IMR-90 (cell line): ENCODE data around the gene EXT2. TPM values are rescaled to one million over a fixed set of nuclear protein-coding genes. Genes with fewer than 3 reads are reported as not detected.

Experiments
- ATAC-seq: fragments of 200-7000 bp; cut with Tn5 transposase; 2 replicates; pipeline ENCODE4 v1.9.1; 2020; ENCODE audit warnings: low read depth, mild to moderate bottlenecking, moderate library complexity
- BruUV-seq: library from RNA; stranded (reverse); fragments of 400-500 nt; replicated peaks from 2 replicates; lab custom pipeline; 2021; lab: Mats Ljungman, UMichigan
- CTCF ChIA-PET: fragments of 300-600 bp; formaldehyde crosslinking; extraction: SDS; loops from one replicate; lab custom pipeline; 2021; ENCODE audit warnings: antibody characterized with exemption; lab: Yijun Ruan, JAX
- POLR2A ChIA-PET: fragments of 300-600 bp; sonication (Branson Sonifier 250); formaldehyde crosslinking; loops from one replicate; lab custom pipeline; 2022; ENCODE audit warnings: antibody characterized with exemption; ENCODE audit not compliant: unreplicated experiment; lab: Charles Lee
- DNase-seq: peaks from one replicate; pipeline ENCODE4 v3.0.0; 2013
- H2AFZ ChIP-seq: replicated peaks from 2 replicates; pipeline ENCODE3; 2013; ENCODE audit warnings: low read length, mild to moderate bottlenecking; ENCODE audit not compliant: poor library complexity
- H2AK5ac ChIP-seq: 2 replicates; pipeline ENCODE4 v1.6.1; 2013; ENCODE audit warnings: low read depth, low read length, inconsistent platforms
- H2AK9ac ChIP-seq: replicated peaks from 2 replicates; pipeline ENCODE3; 2013; ENCODE audit warnings: mild to moderate bottlenecking, low read depth, low read length, moderate library complexity; ENCODE audit not compliant: poor library complexity
- H2BK120ac ChIP-seq: 2 replicates; pipeline ENCODE4 v1.6.1; 2013; ENCODE audit warnings: low read depth, low read length, inconsistent platforms
- H2BK15ac ChIP-seq: 3 replicates; pipeline ENCODE4 v1.6.1; 2013; ENCODE audit warnings: low read depth, low read length, inconsistent platforms
- H2BK20ac ChIP-seq: 2 replicates; pipeline ENCODE4 v1.6.1; 2013; ENCODE audit warnings: low read depth, mild to moderate bottlenecking, inconsistent platforms, low read length, moderate library complexity
- H2BK5ac ChIP-seq: 2 replicates; pipeline ENCODE4 v1.6.1; 2013; ENCODE audit warnings: mild to moderate bottlenecking, low read depth, low read length, inconsistent platforms; ENCODE audit not compliant: poor library complexity, severe bottlenecking
- H3K14ac ChIP-seq: replicated peaks from 2 replicates; pipeline ENCODE4 v1.6.1; 2013; ENCODE audit warnings: low read depth, low read length, inconsistent platforms
- H3K18ac ChIP-seq: 2 replicates; pipeline ENCODE4 v1.6.1; 2013; ENCODE audit warnings: low read depth, low read length, control low read depth
- H3K23ac ChIP-seq: 2 replicates; pipeline ENCODE4 v1.6.1; 2013; ENCODE audit warnings: low read depth, low read length, inconsistent platforms
- H3K27ac ChIP-seq: 2 replicates; pipeline ENCODE4 v1.5.1; 2013; ENCODE audit warnings: mild to moderate bottlenecking, control low read depth, low read length; ENCODE audit not compliant: insufficient read depth
- H3K27me3 ChIP-seq: 2 replicates; pipeline ENCODE4 v1.6.1; 2013; ENCODE audit warnings: low read length; ENCODE audit not compliant: control insufficient read depth, insufficient read depth
- H3K36me3 ChIP-seq: 2 replicates; pipeline ENCODE4 v1.6.1; 2013; ENCODE audit warnings: low read length, mixed read lengths; ENCODE audit not compliant: control insufficient read depth, insufficient read depth
- H3K4ac ChIP-seq: 2 replicates; pipeline ENCODE4 v1.6.1; 2013; ENCODE audit warnings: low read depth, low read length, inconsistent platforms
- H3K4me1 ChIP-seq: 2 replicates; pipeline ENCODE4 v1.6.1; 2013; ENCODE audit warnings: low read length, mixed read lengths; ENCODE audit not compliant: control insufficient read depth, insufficient read depth
- H3K4me2 ChIP-seq: 2 replicates; pipeline ENCODE4 v1.6.1; 2013; ENCODE audit warnings: low read depth, mild to moderate bottlenecking, control low read depth, low read length, moderate library complexity
- H3K4me3 ChIP-seq: 2 replicates; pipeline ENCODE4 v1.5.1; 2013; ENCODE audit warnings: low read depth, mild to moderate bottlenecking, control low read depth, low read length, moderate library complexity; ENCODE audit not compliant: insufficient read depth
- H3K56ac ChIP-seq: 2 replicates; pipeline ENCODE4 v1.6.1; 2013; ENCODE audit warnings: low read length, inconsistent platforms; ENCODE audit not compliant: insufficient read depth; ENCODE audit errors: extremely low read depth
- H3K79me1 ChIP-seq, 2 experiments: 2 replicates each; pipeline ENCODE4 v1.6.1; 2013; ENCODE audit warnings: low read length in 2 of 2, inconsistent platforms in 1 of 2, low read depth in 1 of 2
- H3K9ac ChIP-seq: 2 replicates; pipeline ENCODE4 v1.6.1; 2013; ENCODE audit warnings: low read depth, low read length, control low read depth
- H3K9me1 ChIP-seq: 2 replicates; pipeline ENCODE4 v1.6.1; 2013; ENCODE audit warnings: low read length, inconsistent platforms; ENCODE audit not compliant: insufficient read depth
- H3K9me3 ChIP-seq: 2 replicates; pipeline ENCODE4 v1.6.1; 2013; ENCODE audit warnings: low read length; ENCODE audit not compliant: control insufficient read depth, insufficient read depth
- H4K20me1 ChIP-seq: 2 replicates; pipeline ENCODE4 v1.6.1; 2013; ENCODE audit warnings: low read length, inconsistent platforms; ENCODE audit not compliant: insufficient read depth
- H4K5ac ChIP-seq: 2 replicates; pipeline ENCODE4 v1.6.1; 2013; ENCODE audit warnings: mild to moderate bottlenecking, low read depth, low read length, control low read depth
- H4K8ac ChIP-seq, 2 experiments: 2 replicates each; pipeline ENCODE4 v1.6.1; 2013; ENCODE audit warnings: low read depth in 2 of 2, low read length in 2 of 2, control low read depth in 1 of 2, inconsistent platforms in 1 of 2
- H4K91ac ChIP-seq: 2 replicates; pipeline ENCODE4 v1.6.1; 2013; ENCODE audit warnings: low read depth, low read length, inconsistent platforms; ENCODE audit not compliant: insufficient read depth
- BHLHE40 ChIP-seq: fragments of 150-350 bp; IDR thresholded peaks from 2 replicates; pipeline ENCODE4 v1.6.1; 2016; ENCODE audit warnings: mild to moderate bottlenecking, low read depth, low read length
- CEBPB ChIP-seq: IDR thresholded peaks from 2 replicates; pipeline ENCODE4 v1.6.1; 2012; ENCODE audit warnings: low read depth, low read length, improper control_type of control experiment
- CHD1 ChIP-seq: IDR thresholded peaks from 2 replicates; pipeline ENCODE4 v1.6.1; 2012; ENCODE audit warnings: low read depth, low read length, improper control_type of control experiment
- FOS ChIP-seq: fragments of 150-350 bp; IDR thresholded peaks from 2 replicates; pipeline ENCODE4 v1.6.1; 2016; ENCODE audit warnings: low read depth, low read length
- MAFK ChIP-seq: IDR thresholded peaks from 2 replicates; pipeline ENCODE4 v1.6.1; 2012; ENCODE audit warnings: low read depth, low read length, improper control_type of control experiment
- MAZ ChIP-seq: IDR thresholded peaks from 2 replicates; pipeline ENCODE4 v1.6.1; 2012; ENCODE audit warnings: low read depth, mild to moderate bottlenecking, low read length, improper control_type of control experiment, moderate library complexity, borderline replicate concordance
- MXI1 ChIP-seq: IDR thresholded peaks from 2 replicates; pipeline ENCODE4 v1.6.1; 2012; ENCODE audit warnings: low read depth, mild to moderate bottlenecking, low read length, moderate library complexity, borderline replicate concordance
- NFE2L2 ChIP-seq: fragments of 150-350 bp; IDR thresholded peaks from 2 replicates; pipeline ENCODE4 v1.6.1; 2016; ENCODE audit warnings: low read depth, mild to moderate bottlenecking, low read length
- POLR2A ChIP-seq: IDR thresholded peaks from 2 replicates; pipeline ENCODE4 v1.6.1; 2012; ENCODE audit warnings: mild to moderate bottlenecking, low read depth, low read length
- RAD21 ChIP-seq: IDR thresholded peaks from 2 replicates; pipeline ENCODE4 v1.6.1; 2012; ENCODE audit warnings: low read length, improper control_type of control experiment
- RCOR1 ChIP-seq: IDR thresholded peaks from 2 replicates; pipeline ENCODE4 v1.6.1; 2012; ENCODE audit warnings: mild to moderate bottlenecking, low read length, improper control_type of control experiment; ENCODE audit not compliant: insufficient replicate concordance
- RFX5 ChIP-seq: IDR thresholded peaks from 2 replicates; pipeline ENCODE4 v1.8.0; 2012; ENCODE audit warnings: low read depth, mild to moderate bottlenecking, low read length, moderate library complexity
- SMC3 ChIP-seq: fragments of 150-350 bp; IDR thresholded peaks from 2 replicates; pipeline ENCODE4 v1.6.1; 2016; ENCODE audit warnings: low read depth, mild to moderate bottlenecking, antibody characterized with exemption, low read length, moderate library complexity
- WGBS, 2 experiments: methylation state at CpG; one replicate each; pipeline versions ENCODE4 v1.1.5 to v1.1.7; 2013; ENCODE audit warnings: missing lambda C conversion rate in 2 of 2; ENCODE audit not compliant: insufficient read length in 1 of 2; ENCODE audit errors: extremely low coverage in 2 of 2; 5-methylcytosine and 5-hydroxymethylcytosine counted together
- dilution Hi-C: fragments of 300-500 bp; cut with HindIII; formaldehyde crosslinking; loops from one replicate; pipeline ENCODE4 v1.14.3; 2018; ENCODE audit warnings: low sequenced_read_pairs; ENCODE audit not compliant: unreplicated experiment
- in situ Hi-C: fragments of 300-500 bp; cut with MboI; formaldehyde crosslinking; loops from 3 replicates; pipeline ENCODE4 v1.14.3; 2019; ENCODE audit warnings: low sequenced_read_pairs, inconsistent platforms, mixed read lengths
- intact Hi-C: fragments of 100-400 bp; cut with micrococcal nuclease; formaldehyde crosslinking; loops from 2 replicates; pipeline ENCODE4 v1.10.0; 2022
- polyA plus RNA-seq, 3 experiments: library from polyadenylated mRNA; depleted of rRNA; stranded (reverse); fragments of >200 nt; gene quantifications; 2 replicates each; pipeline ENCODE4 v1.2.3, GENCODE V29; 2012; ENCODE audit warnings: low replicate concordance in 1 of 3
- total RNA-seq: library from RNA; depleted of rRNA; stranded (reverse); fragments of >200 nt; gene quantifications from 2 replicates; pipeline ENCODE4 v1.2.3, GENCODE V29; 2012
- TF ChIP-seq, protein P1 (sequence below): conservative IDR thresholded peaks from 2 replicates; pipeline ENCODE4 v1.5.1; 2012; ENCODE audit warnings: mild to moderate bottlenecking, low read depth, low read length, improper control_type of control experiment
- TF ChIP-seq, protein P2 (sequence below): fragments of 150-350 bp; IDR thresholded peaks from 2 replicates; pipeline ENCODE4 v1.6.1; 2016; ENCODE audit warnings: low read depth, mild to moderate bottlenecking, low read length, moderate library complexity, borderline replicate concordance
- TF ChIP-seq, protein P3 (sequence below): fragments of 150-350 bp; IDR thresholded peaks from 2 replicates; pipeline ENCODE4 v1.6.1; 2017; ENCODE audit warnings: mild to moderate bottlenecking, antibody characterized with exemption, low read length, low read depth

EXT2 gene
- total and polyA plus RNA-seq, 2 of the 4 experiments (the other 2 are of a cell fraction), result 75.0 to 85.3 TPM

DNA sequence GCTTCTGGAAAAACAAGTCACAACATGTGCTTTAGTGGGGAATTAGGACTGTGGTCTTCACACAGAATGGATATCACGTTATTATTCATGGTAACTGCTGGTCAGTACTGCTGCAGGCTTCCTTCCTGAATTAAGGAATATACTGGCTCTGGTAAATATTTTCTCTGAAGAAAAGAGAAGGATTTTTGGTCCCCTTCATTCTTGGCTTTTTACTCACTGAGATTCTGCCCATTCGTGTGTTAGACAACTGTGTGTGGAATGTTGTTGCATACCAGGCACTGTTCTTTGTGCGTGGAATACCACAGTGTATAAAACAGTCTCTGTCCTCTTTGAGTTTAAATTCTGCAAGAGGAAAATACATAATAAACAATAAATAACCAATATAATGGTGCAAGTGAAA, 134.1 kb downstream of the EXT2 start:
- H4K8ac ChIP-seq, result peak overlapping the region; percentile 24 to 41; a peak in 3 of 4 replicates
- H2AFZ ChIP-seq, result no peak overlapping the region
- H3K27me3 ChIP-seq, result no peaks in the 10 kb centered on the region
- peak overlapping the region; percentile 68 for H2BK20ac ChIP-seq
- no CpG with 5 or more reads among the region's 3 CpGs for WGBS, 2 experiments
- H3K36me3 ChIP-seq, result no peaks in the 10 kb centered on the region
- peak overlapping the region; percentile 14; the same call in 1 of the 2 replicates for H2AK5ac ChIP-seq
- H3K56ac ChIP-seq, result no peak overlapping the region
- H3K18ac ChIP-seq, result peak overlapping the region; percentile 83
- H2BK120ac ChIP-seq, result peak overlapping the region; percentile 74
- peaks cover 9% of the 10 kb centered on the region for H3K4me1 ChIP-seq
- H2AK9ac ChIP-seq, result no peak overlapping the region
- no peaks in the 10 kb centered on the region for H3K79me1 ChIP-seq
- in situ Hi-C loops (no loop called here), intact Hi-C loops (no loop called here), dilution Hi-C loops (no loop called here)
- H4K91ac ChIP-seq, result peak overlapping the region; percentile 58
- no TSS peak for BruUV-seq
- TF ChIP-seq POLR2A (no peak), RAD21 (no peak), CHD1 (no peak), RFX5 (no peak), MXI1 (no peak), FOS (no peak), NFE2L2 (no peak), MAFK (no peak), RCOR1 (no peak), MAZ (no peak), CEBPB (no peak), SMC3 (no peak), BHLHE40 (no peak)
- TF ChIP-seq, protein P1, sequence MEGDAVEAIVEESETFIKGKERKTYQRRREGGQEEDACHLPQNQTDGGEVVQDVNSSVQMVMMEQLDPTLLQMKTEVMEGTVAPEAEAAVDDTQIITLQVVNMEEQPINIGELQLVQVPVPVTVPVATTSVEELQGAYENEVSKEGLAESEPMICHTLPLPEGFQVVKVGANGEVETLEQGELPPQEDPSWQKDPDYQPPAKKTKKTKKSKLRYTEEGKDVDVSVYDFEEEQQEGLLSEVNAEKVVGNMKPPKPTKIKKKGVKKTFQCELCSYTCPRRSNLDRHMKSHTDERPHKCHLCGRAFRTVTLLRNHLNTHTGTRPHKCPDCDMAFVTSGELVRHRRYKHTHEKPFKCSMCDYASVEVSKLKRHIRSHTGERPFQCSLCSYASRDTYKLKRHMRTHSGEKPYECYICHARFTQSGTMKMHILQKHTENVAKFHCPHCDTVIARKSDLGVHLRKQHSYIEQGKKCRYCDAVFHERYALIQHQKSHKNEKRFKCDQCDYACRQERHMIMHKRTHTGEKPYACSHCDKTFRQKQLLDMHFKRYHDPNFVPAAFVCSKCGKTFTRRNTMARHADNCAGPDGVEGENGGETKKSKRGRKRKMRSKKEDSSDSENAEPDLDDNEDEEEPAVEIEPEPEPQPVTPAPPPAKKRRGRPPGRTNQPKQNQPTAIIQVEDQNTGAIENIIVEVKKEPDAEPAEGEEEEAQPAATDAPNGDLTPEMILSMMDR, result no peak
- TF ChIP-seq, protein P2, sequence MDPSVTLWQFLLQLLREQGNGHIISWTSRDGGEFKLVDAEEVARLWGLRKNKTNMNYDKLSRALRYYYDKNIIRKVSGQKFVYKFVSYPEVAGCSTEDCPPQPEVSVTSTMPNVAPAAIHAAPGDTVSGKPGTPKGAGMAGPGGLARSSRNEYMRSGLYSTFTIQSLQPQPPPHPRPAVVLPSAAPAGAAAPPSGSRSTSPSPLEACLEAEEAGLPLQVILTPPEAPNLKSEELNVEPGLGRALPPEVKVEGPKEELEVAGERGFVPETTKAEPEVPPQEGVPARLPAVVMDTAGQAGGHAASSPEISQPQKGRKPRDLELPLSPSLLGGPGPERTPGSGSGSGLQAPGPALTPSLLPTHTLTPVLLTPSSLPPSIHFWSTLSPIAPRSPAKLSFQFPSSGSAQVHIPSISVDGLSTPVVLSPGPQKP, result no peak
- TF ChIP-seq, protein P3, sequence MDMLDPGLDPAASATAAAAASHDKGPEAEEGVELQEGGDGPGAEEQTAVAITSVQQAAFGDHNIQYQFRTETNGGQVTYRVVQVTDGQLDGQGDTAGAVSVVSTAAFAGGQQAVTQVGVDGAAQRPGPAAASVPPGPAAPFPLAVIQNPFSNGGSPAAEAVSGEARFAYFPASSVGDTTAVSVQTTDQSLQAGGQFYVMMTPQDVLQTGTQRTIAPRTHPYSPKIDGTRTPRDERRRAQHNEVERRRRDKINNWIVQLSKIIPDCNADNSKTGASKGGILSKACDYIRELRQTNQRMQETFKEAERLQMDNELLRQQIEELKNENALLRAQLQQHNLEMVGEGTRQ, result no peak
- H3K27ac ChIP-seq, result peak overlapping the region; percentile 45; the same call in 1 of the 2 replicates
- ATAC-seq, result peak; percentile 94
- ChIA-PET POLR2A (no interaction called here), CTCF (no interaction called here)
- H3K9me1 ChIP-seq, result peaks cover 11% of the 10 kb centered on the region; the same call in 1 of the 2 replicates
- peak; percentile 59 for DNase-seq
- no peaks in the 10 kb centered on the region for H3K9me3 ChIP-seq
- peak overlapping the region; percentile 14 for H2BK5ac ChIP-seq
- no peak overlapping the region for H3K23ac ChIP-seq
- H3K14ac ChIP-seq, result peak overlapping the region; percentile 27; the same call in 1 of the 2 replicates
- H3K9ac ChIP-seq, result no peak overlapping the region; the same call in 1 of the 2 replicates
- H4K20me1 ChIP-seq, result no peaks in the 10 kb centered on the region
- H3K4me2 ChIP-seq, result peak overlapping the region; percentile 66
- no peak overlapping the region for H3K4me3 ChIP-seq
- peak overlapping the region; percentile 62 for H3K4ac ChIP-seq
- H4K5ac ChIP-seq, result 0 out of 2 replicates have a peak overlapping the region, but pooled peaks have one; percentile 13
- H2BK15ac ChIP-seq, result peak overlapping the region; percentile 81; the same call in 2 of the 3 replicates
